GM19035 (cell line): ENCODE measurements around the gene PDE2A.

Experiments used
- ATAC-seq: cut with Tn5 transposase; IDR thresholded peaks from one replicate; pipeline ENCODE4 v1.9.1; 2021; ENCODE audit not compliant: unreplicated experiment

Gene PDE2A

GRCh38 chr11:72658989-72659640, 15.1 kb downstream of the PDE2A start:
- no peak for ATAC-seq

- ATAC-seq, result no peak
Observed at GRCh38 chr11:72657411-72658100, 16.7 kb downstream of the PDE2A start.

- no peak for ATAC-seq
Observed at GRCh38 chr11:72655896-72656464, 18.2 kb downstream of the PDE2A start.

- ATAC-seq, result no peak
Observed at GRCh38 chr11:72655014-72655413, 19.2 kb downstream of the PDE2A start.

GRCh38 chr11:72653649-72654048, 20.6 kb downstream of the PDE2A start:
- ATAC-seq, result no peak

GRCh38 chr11:72652873-72653630, 21.2 kb downstream of the PDE2A start:
- ATAC-seq, result no peak

GRCh38 chr11:72652133-72652532, 22.1 kb downstream of the PDE2A start:
- ATAC-seq, result no peak

- ATAC-seq, result no peak
Observed at GRCh38 chr11:72649215-72649976, 24.8 kb downstream of the PDE2A start.

GRCh38 chr11:72648384-72649136, 25.7 kb downstream of the PDE2A start:
- ATAC-seq, result no peak

- ATAC-seq, result no peak
Observed at GRCh38 chr11:72647882-72648281, 26.3 kb downstream of the PDE2A start.

GRCh38 chr11:72646472-72646871, 27.8 kb downstream of the PDE2A start:
- ATAC-seq, result no peak

- ATAC-seq, result no peak
Observed at GRCh38 chr11:72646024-72646423, 28.2 kb downstream of the PDE2A start.

- no peak for ATAC-seq
Observed at GRCh38 chr11:72643547-72643946, 30.7 kb downstream of the PDE2A start.

GRCh38 chr11:72642884-72643522, 31.2 kb downstream of the PDE2A start:
- peak; percentile 63 for ATAC-seq

GRCh38 chr11:72642043-72642883, 32.0 kb downstream of the PDE2A start:
- peak; percentile 15 for ATAC-seq

GRCh38 chr11:72641522-72642042, 32.6 kb downstream of the PDE2A start:
- no peak for ATAC-seq

- no peak for ATAC-seq
Observed at GRCh38 chr11:72639502-72640375, 34.5 kb downstream of the PDE2A start.

- no peak for ATAC-seq
Observed at GRCh38 chr11:72637926-72638325, 36.3 kb downstream of the PDE2A start.
